Panc1 (cell line): Measurements from ENCODE around the gene HYAL2. TPM values are rescaled to one million over a fixed set of nuclear protein-coding genes. Genes with fewer than 3 reads are reported as not detected.

Experiments used
- ATAC-seq: fragments of 200-7000 bp; cut with Tn5 transposase; 2 replicates; pipeline ENCODE4 v1.9.1; 2020; ENCODE audit warnings: mild to moderate bottlenecking, moderate library complexity
- BruUV-seq: library from RNA; stranded (reverse); fragments of 400-500 nt; replicated peaks from 2 replicates; lab custom pipeline; 2021; lab: Mats Ljungman, UMichigan
- CTCF ChIA-PET: fragments of 300-600 bp; sonication (Branson Sonifier 250); formaldehyde crosslinking; loops from one replicate; lab custom pipeline; 2022; ENCODE audit warnings: antibody characterized with exemption; lab: Charles Lee
- POLR2A ChIA-PET: fragments of 300-600 bp; sonication (Branson Sonifier 250); formaldehyde crosslinking; loops from one replicate; lab custom pipeline; 2022; ENCODE audit warnings: antibody characterized with exemption; lab: Charles Lee
- DNase-seq: peaks from one replicate; pipeline ENCODE4 v3.0.0-alpha.2; 2010; ENCODE audit warnings: low read depth, low spot score
- H3K27ac ChIP-seq: 2 replicates; pipeline ENCODE4 v1.5.1; 2011; ENCODE audit warnings: mild to moderate bottlenecking, low read length, inconsistent platforms
- H3K27me3 ChIP-seq: fragments of 200-500 bp; sonication (Bioruptor generic); 2 replicates; pipeline ENCODE4 v1.6.0; 2014; ENCODE audit warnings: low read length, inconsistent platforms; ENCODE audit not compliant: control insufficient read depth, insufficient read depth
- H3K36me3 ChIP-seq: fragments of 200-500 bp; sonication (Bioruptor generic); 2 replicates; pipeline ENCODE4 v1.5.1; 2014; ENCODE audit warnings: inconsistent platforms, mild to moderate bottlenecking, low read length, moderate library complexity; ENCODE audit not compliant: control insufficient read depth, insufficient read depth
- H3K4me1 ChIP-seq: 2 replicates; pipeline ENCODE4 v1.5.1; 2011; ENCODE audit warnings: inconsistent platforms, mild to moderate bottlenecking, low read length, moderate library complexity; ENCODE audit not compliant: control insufficient read depth, insufficient read depth
- H3K4me3 ChIP-seq, 2 experiments: 2 replicates each; pipeline ENCODE4 v1.5.1; 2011 to 2012; ENCODE audit warnings: low read depth in 2 of 2, low read length in 2 of 2, mild to moderate bottlenecking in 2 of 2, inconsistent platforms in 1 of 2, moderate library complexity in 1 of 2
- H3K9me3 ChIP-seq: fragments of 200-500 bp; sonication (Bioruptor generic); 2 replicates; pipeline ENCODE4 v1.5.1; 2014; ENCODE audit warnings: low read depth, mild to moderate bottlenecking, inconsistent platforms, low read length, moderate library complexity; ENCODE audit not compliant: control insufficient read depth, insufficient read depth
- POLR2AphosphoS5 ChIP-seq: IDR thresholded peaks from 2 replicates; pipeline ENCODE4 v1.6.1; 2012; ENCODE audit warnings: mild to moderate bottlenecking, low read depth, low read length, moderate library complexity
- SIN3A ChIP-seq: IDR thresholded peaks from 2 replicates; pipeline ENCODE4 v1.6.1; 2012; ENCODE audit warnings: low read depth, mild to moderate bottlenecking, low read length, moderate library complexity, borderline replicate concordance; ENCODE audit not compliant: insufficient read depth
- TCF7L2 ChIP-seq: IDR thresholded peaks from 2 replicates; pipeline ENCODE4 v1.6.1; 2011; ENCODE audit warnings: mild to moderate bottlenecking, low read depth, low read length, inconsistent platforms
- in situ Hi-C: cut with HindIII; loops from 2 replicates; pipeline ENCODE4 v1.10.0; 2016; ENCODE audit warnings: low sequenced_read_pairs, low pct_unique_long_range_greater_than_20kb
- intact Hi-C: fragments of 100-400 bp; cut with micrococcal nuclease; formaldehyde crosslinking; loops from one replicate; pipeline ENCODE4 v1.10.0; 2022; ENCODE audit not compliant: unreplicated experiment
- total RNA-seq: library from RNA; stranded (reverse); gene quantifications from one replicate; pipeline ENCODE4 v1.2.1, GENCODE V29; 2021; ENCODE audit not compliant: unreplicated experiment
- TF ChIP-seq, protein P1 (sequence below), 2 experiments: IDR thresholded peaks; 2 replicates each; pipeline ENCODE4 v1.6.1; 2011 to 2012; ENCODE audit warnings: low read depth in 2 of 2, control low read depth in 1 of 2, low read length in 1 of 2, mild to moderate bottlenecking in 1 of 2, moderate library complexity in 1 of 2; ENCODE audit not compliant: insufficient read depth in 1 of 2
- TF ChIP-seq, protein P2 (sequence below): fragments of 450-650 bp; IDR thresholded peaks from 2 replicates; pipeline ENCODE4 v1.5.1; 2017; ENCODE audit warnings: mild to moderate bottlenecking

The HYAL2 gene
- total RNA-seq, 1 experiment from 2014 or later = 41.5 TPM

DNA sequence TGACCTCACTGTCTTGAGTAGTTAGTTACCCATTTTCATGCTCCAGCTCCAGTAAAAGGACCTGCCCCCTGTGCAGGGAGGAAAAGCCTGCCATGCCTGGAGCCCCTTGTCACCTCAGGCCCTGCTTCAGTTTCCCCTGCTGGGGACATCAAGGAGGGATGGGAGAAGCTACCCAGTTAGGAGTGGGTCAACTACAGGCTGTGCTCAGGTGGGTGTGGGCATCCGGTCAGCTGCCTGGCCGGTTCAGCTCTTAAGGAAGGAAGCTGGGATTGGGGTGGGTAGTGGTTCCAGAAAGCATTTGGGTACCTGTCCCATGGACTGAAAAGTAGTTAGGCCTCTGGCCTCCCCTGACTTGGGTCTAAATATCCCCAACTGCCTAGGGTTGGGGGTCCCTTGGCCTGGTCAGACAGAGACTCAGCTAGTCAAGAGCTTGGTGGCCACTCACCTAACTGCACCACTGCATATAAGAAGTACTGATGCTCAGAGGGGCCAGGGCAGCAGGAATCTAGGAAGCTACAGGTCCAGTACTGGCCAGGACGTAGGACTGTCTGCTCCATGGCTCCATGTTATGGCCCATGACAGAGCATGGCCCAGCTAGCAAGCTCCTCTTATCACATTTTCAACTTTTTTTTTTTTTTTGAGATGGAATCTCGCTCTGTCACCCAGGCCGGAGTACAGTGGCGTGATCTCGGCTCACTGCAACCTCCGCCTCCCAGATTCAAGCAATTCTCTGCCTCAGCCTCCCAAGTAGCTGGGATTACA, 43.1 kb downstream of the HYAL2 start:
- BruUV-seq = no TSS peak
- H3K4me3 ChIP-seq = no peak overlapping the region
- CTCF ChIA-PET = interaction anchor here (0.6 kb wide), 2 partner anchors 25 to 32 kb away, joined by 4 to 6 read pairs; no protein-coding TSS in a partner anchor
- POLR2A ChIA-PET = no interaction called here
- TF ChIP-seq, protein P1, sequence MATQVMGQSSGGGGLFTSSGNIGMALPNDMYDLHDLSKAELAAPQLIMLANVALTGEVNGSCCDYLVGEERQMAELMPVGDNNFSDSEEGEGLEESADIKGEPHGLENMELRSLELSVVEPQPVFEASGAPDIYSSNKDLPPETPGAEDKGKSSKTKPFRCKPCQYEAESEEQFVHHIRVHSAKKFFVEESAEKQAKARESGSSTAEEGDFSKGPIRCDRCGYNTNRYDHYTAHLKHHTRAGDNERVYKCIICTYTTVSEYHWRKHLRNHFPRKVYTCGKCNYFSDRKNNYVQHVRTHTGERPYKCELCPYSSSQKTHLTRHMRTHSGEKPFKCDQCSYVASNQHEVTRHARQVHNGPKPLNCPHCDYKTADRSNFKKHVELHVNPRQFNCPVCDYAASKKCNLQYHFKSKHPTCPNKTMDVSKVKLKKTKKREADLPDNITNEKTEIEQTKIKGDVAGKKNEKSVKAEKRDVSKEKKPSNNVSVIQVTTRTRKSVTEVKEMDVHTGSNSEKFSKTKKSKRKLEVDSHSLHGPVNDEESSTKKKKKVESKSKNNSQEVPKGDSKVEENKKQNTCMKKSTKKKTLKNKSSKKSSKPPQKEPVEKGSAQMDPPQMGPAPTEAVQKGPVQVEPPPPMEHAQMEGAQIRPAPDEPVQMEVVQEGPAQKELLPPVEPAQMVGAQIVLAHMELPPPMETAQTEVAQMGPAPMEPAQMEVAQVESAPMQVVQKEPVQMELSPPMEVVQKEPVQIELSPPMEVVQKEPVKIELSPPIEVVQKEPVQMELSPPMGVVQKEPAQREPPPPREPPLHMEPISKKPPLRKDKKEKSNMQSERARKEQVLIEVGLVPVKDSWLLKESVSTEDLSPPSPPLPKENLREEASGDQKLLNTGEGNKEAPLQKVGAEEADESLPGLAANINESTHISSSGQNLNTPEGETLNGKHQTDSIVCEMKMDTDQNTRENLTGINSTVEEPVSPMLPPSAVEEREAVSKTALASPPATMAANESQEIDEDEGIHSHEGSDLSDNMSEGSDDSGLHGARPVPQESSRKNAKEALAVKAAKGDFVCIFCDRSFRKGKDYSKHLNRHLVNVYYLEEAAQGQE (IDR thresholded peaks at IDR 0.05; ENCODE audit: insufficient read depth in 1 of 2, low read depth in 2 of 2, low read length in 1 of 2) = no peak
- TF ChIP-seq TCF7L2 (no peak), SIN3A (no peak), POLR2AphosphoS5 (no peak)
- TF ChIP-seq, protein P2, sequence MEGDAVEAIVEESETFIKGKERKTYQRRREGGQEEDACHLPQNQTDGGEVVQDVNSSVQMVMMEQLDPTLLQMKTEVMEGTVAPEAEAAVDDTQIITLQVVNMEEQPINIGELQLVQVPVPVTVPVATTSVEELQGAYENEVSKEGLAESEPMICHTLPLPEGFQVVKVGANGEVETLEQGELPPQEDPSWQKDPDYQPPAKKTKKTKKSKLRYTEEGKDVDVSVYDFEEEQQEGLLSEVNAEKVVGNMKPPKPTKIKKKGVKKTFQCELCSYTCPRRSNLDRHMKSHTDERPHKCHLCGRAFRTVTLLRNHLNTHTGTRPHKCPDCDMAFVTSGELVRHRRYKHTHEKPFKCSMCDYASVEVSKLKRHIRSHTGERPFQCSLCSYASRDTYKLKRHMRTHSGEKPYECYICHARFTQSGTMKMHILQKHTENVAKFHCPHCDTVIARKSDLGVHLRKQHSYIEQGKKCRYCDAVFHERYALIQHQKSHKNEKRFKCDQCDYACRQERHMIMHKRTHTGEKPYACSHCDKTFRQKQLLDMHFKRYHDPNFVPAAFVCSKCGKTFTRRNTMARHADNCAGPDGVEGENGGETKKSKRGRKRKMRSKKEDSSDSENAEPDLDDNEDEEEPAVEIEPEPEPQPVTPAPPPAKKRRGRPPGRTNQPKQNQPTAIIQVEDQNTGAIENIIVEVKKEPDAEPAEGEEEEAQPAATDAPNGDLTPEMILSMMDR = no peak
- DNase-seq = no peak
- H3K9me3 ChIP-seq = no peaks in the 10 kb centered on the region
- no peaks in the 10 kb centered on the region for H3K36me3 ChIP-seq
- H3K27ac ChIP-seq = no peak overlapping the region
- no peaks in the 10 kb centered on the region for H3K4me1 ChIP-seq
- in situ Hi-C loops = no loop called here
- intact Hi-C loops = no loop called here
- no peaks in the 10 kb centered on the region for H3K27me3 ChIP-seq
- ATAC-seq = no peak

DNA sequence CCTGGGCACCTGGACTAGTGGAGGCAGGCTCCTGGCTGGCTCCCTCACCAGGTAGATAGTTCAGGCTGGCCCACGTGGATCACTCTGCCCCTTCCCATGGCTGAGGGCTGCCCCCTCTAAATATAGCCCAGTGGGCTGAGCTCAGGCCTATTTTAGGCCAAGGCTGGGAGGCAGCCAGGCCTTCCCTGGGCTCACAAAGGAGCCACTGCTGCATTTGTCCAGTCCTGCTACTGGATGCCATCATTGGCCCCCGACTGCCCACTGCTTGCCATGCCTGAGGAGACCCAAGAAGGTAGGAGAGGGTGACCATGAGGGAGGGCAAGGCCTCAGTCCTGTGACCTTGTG, 43.7 kb downstream of the HYAL2 start, which contains the start of gene LSMEM2:
LSMEM2 (plus strand) TSS at position 208 of the 345 bp plus-strand sequence; CDS start at position 235, 27 bp downstream.
- TF ChIP-seq TCF7L2 = no peak
- no peak for TF ChIP-seq SIN3A
- TF ChIP-seq, protein P1 (IDR thresholded peaks at IDR 0.05; ENCODE audit: insufficient read depth in 1 of 2, low read depth in 2 of 2, low read length in 1 of 2) = no peak
- TF ChIP-seq, protein P2 = no peak
- no peak for TF ChIP-seq POLR2AphosphoS5
- H3K27me3 ChIP-seq = no peaks in the 10 kb centered on the region
- in situ Hi-C loops = no loop called here
- DNase-seq (no peak), ATAC-seq (no peak)
- CTCF ChIA-PET = no interaction called here
- intact Hi-C loops = no loop called here
- no peak within 1 kb of the TSS for H3K27ac ChIP-seq
- H3K9me3 ChIP-seq = no peaks in the 10 kb centered on the region
- H3K4me1 ChIP-seq = no peaks in the 10 kb centered on the region; the same call in 1 of the 2 replicates
- BruUV-seq = no TSS peak
- POLR2A ChIA-PET = no interaction called here
- no peak within 1 kb of the TSS for H3K4me3 ChIP-seq
- no peaks in the 10 kb centered on the region for H3K36me3 ChIP-seq
